GM21737 (cell line): ENCODE measurements around the gene IL22RA2.
"Not testable (repeated sequence)": the region's sequence is repeated elsewhere in the genome, so short reads cannot be mapped to it uniquely, and the experiment has no call there.

Source experiments
- ATAC-seq: cut with Tn5 transposase; IDR thresholded peaks from one replicate; pipeline ENCODE4 v1.9.1; 2021; ENCODE audit warnings: mild to moderate bottlenecking, moderate library complexity; ENCODE audit not compliant: unreplicated experiment

The IL22RA2 gene

GRCh38 chr6:137126875-137127485 is 46.5 kb downstream of the IL22RA2 start:
- no peak for ATAC-seq

- ATAC-seq, result no peak
Measured at GRCh38 chr6:137123078-137123477, 50.4 kb downstream of the IL22RA2 start.

GRCh38 chr6:137122612-137123011 is 50.8 kb downstream of the IL22RA2 start:
- no peak for ATAC-seq

- ATAC-seq, result no peak
Measured at GRCh38 chr6:137121401-137121997, 51.9 kb downstream of the IL22RA2 start.

- ATAC-seq, result no peak
Measured at GRCh38 chr6:137120748-137121147, 52.7 kb downstream of the IL22RA2 start.

GRCh38 chr6:137119196-137120104 is 54.0 kb downstream of the IL22RA2 start:
- no peak for ATAC-seq

- ATAC-seq, result no peak
Measured at GRCh38 chr6:137117581-137117980, 55.9 kb downstream of the IL22RA2 start.

GRCh38 chr6:137116807-137117206 is 56.6 kb downstream of the IL22RA2 start:
- no peak for ATAC-seq

GRCh38 chr6:137115658-137116057 is 57.8 kb downstream of the IL22RA2 start:
- ATAC-seq, result no peak

GRCh38 chr6:137112067-137112355 is 61.4 kb downstream of the IL22RA2 start:
- no peak for ATAC-seq

GRCh38 chr6:137111296-137112066 is 62.0 kb downstream of the IL22RA2 start:
- ATAC-seq, result no peak

- no peak for ATAC-seq
Measured at GRCh38 chr6:137107767-137108105, 65.7 kb downstream of the IL22RA2 start.

GRCh38 chr6:137107047-137107766 is 66.2 kb downstream of the IL22RA2 start:
- not testable (repeated sequence) for ATAC-seq

GRCh38 chr6:137106183-137106582 is 67.3 kb downstream of the IL22RA2 start:
- no peak for ATAC-seq

- ATAC-seq, result no peak
Measured at GRCh38 chr6:137105375-137105774, 68.1 kb downstream of the IL22RA2 start.

GRCh38 chr6:137104926-137105325 is 68.5 kb downstream of the IL22RA2 start:
- ATAC-seq, result no peak

- ATAC-seq, result peak; percentile 79
Measured at GRCh38 chr6:137102851-137103492, 70.5 kb downstream of the IL22RA2 start.

- peak; percentile 23 for ATAC-seq
Measured at GRCh38 chr6:137102050-137102848, 71.2 kb downstream of the IL22RA2 start.

- peak; percentile 21 for ATAC-seq
Measured at GRCh38 chr6:137099689-137100403, 73.6 kb downstream of the IL22RA2 start.
